Endothelial cell of umbilical vein (primary cell): ENCODE results near the gene MT1B. TPM values are rescaled to one million over a fixed set of nuclear protein-coding genes. Genes with fewer than 3 reads are reported as not detected.

ENCODE experiments used
- BruUV-seq: library from RNA; stranded (reverse); fragments of 400-500 nt; replicated peaks from 2 replicates; lab custom pipeline; 2021; lab: Mats Ljungman, UMichigan
- CTCF ChIA-PET: fragments of 300-600, 350-600 bp; sonication (Branson Sonifier 250); formaldehyde crosslinking; loops from one replicate; lab custom pipeline; 2021; ENCODE audit warnings: antibody characterized with exemption, inconsistent platforms; lab: Charles Lee
- POLR2A ChIA-PET: fragments of 300-600, 350-600 bp; sonication (Branson Sonifier 250); formaldehyde crosslinking; loops from one replicate; lab custom pipeline; 2021; ENCODE audit warnings: antibody characterized with exemption, inconsistent platforms; lab: Charles Lee
- DNase-seq: peaks from one replicate; pipeline ENCODE4 v3.0.0-alpha.2; 2011; ENCODE audit warnings: low read depth, low spot score
- FAIRE-seq: peaks from 2 replicates; lab custom pipeline; 2011; peaks lifted over from hg19 to GRCh38; lab: Jason Lieb, UNC
- H2AFZ ChIP-seq: 2 replicates; pipeline ENCODE4 v1.6.0; 2012; ENCODE audit warnings: low read depth, low read length, control low read depth, inconsistent platforms
- H3K27ac ChIP-seq: 2 replicates; pipeline ENCODE4 v1.5.1; 2011; ENCODE audit warnings: low read depth, mild to moderate bottlenecking, control low read depth, low read length, moderate library complexity; ENCODE audit not compliant: insufficient read depth
- H3K27me3 ChIP-seq, 2 experiments: 2 replicates each; pipeline versions ENCODE4 v1.6.0 to v1.6.1; 2011; ENCODE audit warnings: low read length in 2 of 2, mixed read lengths in 1 of 2; ENCODE audit not compliant: control insufficient read depth in 2 of 2, insufficient read depth in 2 of 2
- H3K36me3 ChIP-seq, 2 experiments: 2 replicates in 1 of 2; 3 replicates in 1 of 2; pipeline ENCODE4 v1.5.1; 2011; ENCODE audit warnings: low read length in 2 of 2, mild to moderate bottlenecking in 1 of 2, moderate library complexity in 1 of 2; ENCODE audit not compliant: control insufficient read depth in 2 of 2, insufficient read depth in 2 of 2; ENCODE audit errors: extremely low read depth in 1 of 2
- H3K4me1 ChIP-seq: 3 replicates; pipeline ENCODE4 v1.5.1; 2011; ENCODE audit warnings: mild to moderate bottlenecking, low read length; ENCODE audit not compliant: control insufficient read depth, insufficient read depth; ENCODE audit errors: extremely low read depth
- H3K4me2 ChIP-seq: 2 replicates; pipeline ENCODE4 v1.6.1; 2011; ENCODE audit warnings: low read length, control low read depth, mixed read lengths; ENCODE audit not compliant: insufficient read depth
- H3K4me3 ChIP-seq, 3 experiments: fragments of 200-600 bp in 1 of 3; sonication (generic), shearing (Covaris generic) in 1 of 3; replicated peaks in 1 of 3; 2 replicates each; pipeline ENCODE4 v1.5.1; 2011 to 2016; ENCODE audit warnings: control low read depth in 3 of 3, low read length in 3 of 3, mild to moderate bottlenecking in 2 of 3, inconsistent platforms in 1 of 3, low read depth in 1 of 3, moderate library complexity in 1 of 3; ENCODE audit not compliant: insufficient read depth in 1 of 3
- H3K79me2 ChIP-seq: 2 replicates; pipeline ENCODE4 v1.6.0; 2012; ENCODE audit warnings: low read length, inconsistent platforms; ENCODE audit not compliant: control insufficient read depth, insufficient read depth
- H3K9ac ChIP-seq: replicated peaks from 2 replicates; pipeline ENCODE3; 2011; ENCODE audit warnings: low read length, control low read depth; ENCODE audit not compliant: insufficient read depth; ENCODE audit errors: extremely low read depth
- H3K9me1 ChIP-seq: replicated peaks from 3 replicates; pipeline ENCODE4 v1.6.0; 2011; ENCODE audit warnings: mild to moderate bottlenecking, low read length; ENCODE audit not compliant: control insufficient read depth, insufficient read depth; ENCODE audit errors: extremely low read depth
- H3K9me3 ChIP-seq: replicated peaks from 2 replicates; pipeline ENCODE4 v1.5.1; 2012; ENCODE audit warnings: low read length, inconsistent platforms; ENCODE audit not compliant: control insufficient read depth, insufficient read depth
- H4K20me1 ChIP-seq: replicated peaks from 2 replicates; pipeline ENCODE3; 2011; ENCODE audit warnings: mild to moderate bottlenecking, low read length; ENCODE audit not compliant: control insufficient read depth, insufficient read depth; ENCODE audit errors: extremely low read depth
- EZH2 ChIP-seq: IDR thresholded peaks from 2 replicates; pipeline ENCODE4 v1.6.1; 2012; ENCODE audit warnings: borderline replicate concordance, low read depth, mild to moderate bottlenecking, moderate library complexity, low read length, inconsistent platforms; ENCODE audit not compliant: severe bottlenecking
- POLR2A ChIP-seq: IDR thresholded peaks from 2 replicates; pipeline ENCODE4 v1.6.1; 2012; ENCODE audit warnings: low read depth, mild to moderate bottlenecking, control low read depth, low read length
- POLR2AphosphoS5 ChIP-seq: IDR thresholded peaks from 2 replicates; pipeline ENCODE4 v1.6.1; 2012; ENCODE audit warnings: low read depth, mild to moderate bottlenecking, control low read depth, low read length, moderate library complexity; ENCODE audit not compliant: insufficient read depth
- dilution Hi-C: fragments of 300-500 bp; cut with MboI; formaldehyde crosslinking; loops from one replicate; pipeline ENCODE4 v1.15.0; 2019; ENCODE audit warnings: low sequenced_read_pairs; ENCODE audit not compliant: extremely low pct_ligation_motif_present
- intact Hi-C: fragments of 100-400 bp; cut with micrococcal nuclease; formaldehyde crosslinking; loops from one replicate; pipeline ENCODE4 v1.10.0; 2022
- polyA plus RNA-seq, 4 experiments: library from polyadenylated mRNA; depleted of rRNA in 3 of 4; stranded (reverse) in 3 of 4; unstranded in 1 of 4; fragments of >200 nt; gene quantifications; 2 replicates each; pipeline versions ENCODE4 v1.2.1 to v1.2.3, GENCODE V29; 2011 to 2012; ENCODE audit warnings: missing spikeins in 1 of 4
- total RNA-seq: library from RNA; stranded (reverse); gene quantifications from 2 replicates; pipeline ENCODE4 v1.2.3, GENCODE V29; 2021
- TF ChIP-seq, protein P1 (sequence below): IDR thresholded peaks from 2 replicates; pipeline ENCODE4 v1.6.1; 2011; ENCODE audit not compliant: insufficient read depth, insufficient read length

The MT1B gene
- total and polyA plus RNA-seq, 2 donors (not counting 3 experiments of a cell fraction or from before 2014, with no cell fraction given): not detected

DNA sequence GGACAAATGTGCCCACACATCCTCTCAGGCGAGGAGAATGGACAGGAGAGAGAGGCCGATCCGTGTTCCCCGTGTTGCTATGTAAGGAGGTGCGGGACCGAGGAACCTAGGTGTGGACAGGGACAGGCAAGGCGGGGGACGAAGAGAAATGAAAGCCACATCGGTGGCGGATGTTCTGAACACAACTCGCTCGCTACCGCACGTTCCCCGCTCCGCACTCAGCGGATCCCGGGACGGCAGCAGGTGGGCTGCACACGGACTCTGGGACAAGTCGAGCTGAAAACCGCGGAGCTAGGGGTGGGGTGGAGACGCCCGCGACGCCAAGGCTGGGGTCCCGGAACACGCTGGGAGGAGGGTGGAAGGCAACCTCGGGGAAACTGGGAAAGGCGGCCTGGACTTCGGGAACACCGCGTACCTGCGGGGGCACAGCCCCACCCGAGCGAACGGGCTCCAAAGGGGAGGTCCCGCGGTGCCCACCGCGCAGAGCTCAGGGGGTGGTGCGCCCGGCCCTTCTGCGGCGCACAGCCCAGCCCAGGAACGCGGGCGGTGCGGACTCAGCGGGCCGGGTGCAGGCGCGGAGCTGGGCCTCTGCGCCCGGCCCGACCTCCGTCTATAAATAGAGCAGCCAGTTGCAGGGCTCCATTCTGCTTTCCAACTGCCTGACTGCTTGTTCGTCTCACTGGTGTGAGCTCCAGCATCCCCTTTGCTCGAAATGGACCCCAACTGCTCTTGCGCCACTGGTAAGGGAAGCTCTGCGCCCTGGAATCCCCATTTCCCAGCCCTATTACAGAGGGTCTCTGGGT, 26.3 kb upstream of the MT1B start, which contains the start of gene MT1E:
Gene MT1E, plus strand, starts transcription at position 642 of the 803 bp plus-strand sequence. Its CDS starts 71 bp downstream, at position 713.
- Histone ChIP-seq H3K27ac (peak within 1 kb of the TSS; percentile 61), H3K79me2 (peaks cover 12% of the 10 kb centered on the region), H3K9me3 (no peaks in the 10 kb centered on the region), H3K4me3 (peak within 1 kb of the TSS; percentile 21 to 74 (median 64)), H3K9ac (peak within 1 kb of the TSS; percentile 68), H3K4me1 (peaks cover 12% of the 10 kb centered on the region), H3K9me1 (no peaks in the 10 kb centered on the region), H3K36me3 (no peaks in the 10 kb centered on the region), H3K27me3 (no peaks in the 10 kb centered on the region), H3K4me2 (peak within 1 kb of the TSS; percentile 75), H2AFZ (peak within 1 kb of the TSS; percentile 90), H4K20me1 (no peaks in the 10 kb centered on the region)
- TF ChIP-seq POLR2AphosphoS5 (peak; percentile 100), POLR2A (peak; percentile 99), EZH2 (no peak)
- TF ChIP-seq, protein P1, sequence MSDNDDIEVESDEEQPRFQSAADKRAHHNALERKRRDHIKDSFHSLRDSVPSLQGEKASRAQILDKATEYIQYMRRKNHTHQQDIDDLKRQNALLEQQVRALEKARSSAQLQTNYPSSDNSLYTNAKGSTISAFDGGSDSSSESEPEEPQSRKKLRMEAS: no peak
- dilution Hi-C loops: no loop called here
- intact Hi-C loops: loop anchor here (1.0 kb wide), 2 partner anchors 9 to 18 kb away; no protein-coding TSS in a partner anchor
- peak; percentile 54 for DNase-seq
- no TSS peak for BruUV-seq
- FAIRE-seq: peak; percentile 81
- CTCF ChIA-PET: interaction anchor here (0.9 to 2.5 kb wide), 7 partner anchors 13 to 76 kb away, joined by 3 to 11 read pairs (median 4); partner anchors contain the start of gene MT2A
- POLR2A ChIA-PET: interaction anchor here (0.6 to 3.3 kb wide), 13 partner anchors 8 to 1079 kb away, joined by 3 to 51 read pairs (median 5); partner anchors contain the start of genes MT1X and MT2A
